Mucosa of rectum (tissue), 2 donors: Measurements from ENCODE around the gene OPN5.

Experiments used
- H3K27ac ChIP-seq, 2 donors: one replicate each; pipeline ENCODE4 v1.7.0; 2013; ENCODE audit warnings: inconsistent platforms in 2 of 2, low read depth in 2 of 2, low read length in 2 of 2
- H3K27me3 ChIP-seq, 2 donors: one replicate each; pipeline ENCODE4 v1.7.0; 2013; ENCODE audit warnings: low read length in 2 of 2; ENCODE audit not compliant: control insufficient read depth in 2 of 2, insufficient read depth in 2 of 2
- H3K36me3 ChIP-seq, 2 donors: one replicate each; pipeline ENCODE4 v1.7.0; 2013; ENCODE audit warnings: low read length in 2 of 2; ENCODE audit not compliant: control insufficient read depth in 2 of 2, insufficient read depth in 2 of 2
- H3K4me1 ChIP-seq, 2 donors: one replicate each; pipeline ENCODE4 v1.7.0; 2013; ENCODE audit warnings: low read length in 2 of 2, mild to moderate bottlenecking in 1 of 2; ENCODE audit not compliant: control insufficient read depth in 2 of 2, insufficient read depth in 2 of 2
- H3K4me3 ChIP-seq, 2 donors: one replicate each; pipeline ENCODE4 v1.7.0; 2013; ENCODE audit warnings: low read length in 2 of 2
- H3K9ac ChIP-seq, 2 donors: one replicate each; pipeline ENCODE4 v1.7.0; 2013; ENCODE audit warnings: low read length in 2 of 2, low read depth in 1 of 2, mild to moderate bottlenecking in 1 of 2
- H3K9me3 ChIP-seq, 2 donors: one replicate each; pipeline ENCODE4 v1.7.0; 2013; ENCODE audit warnings: low read length in 2 of 2; ENCODE audit not compliant: control insufficient read depth in 2 of 2
- donor health status: healthy.
- donor health status: Normal muscosa, but diverticular disease.

OPN5 gene

DNA sequence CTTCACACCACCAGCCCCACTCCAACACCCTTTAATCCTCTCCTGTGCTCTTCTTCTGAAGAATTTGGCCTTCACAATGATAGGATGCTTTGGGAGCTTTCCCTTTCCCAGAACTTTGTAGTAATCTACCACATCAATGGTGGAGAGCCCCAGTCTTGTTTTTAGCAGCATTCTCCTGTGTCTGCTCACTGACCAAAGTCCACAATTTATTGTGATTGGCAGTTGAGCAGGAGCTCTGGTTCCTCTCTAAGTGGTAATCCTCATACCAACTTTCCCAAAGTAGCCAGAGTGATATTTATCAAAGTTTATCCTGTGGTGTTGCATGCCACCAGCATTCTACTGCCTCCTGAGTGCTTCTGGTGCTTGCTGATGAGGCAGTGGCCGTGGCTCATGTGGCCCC, 29.0 kb upstream of the OPN5 start:
- Histone ChIP-seq H3K36me3 (no peaks in the 10 kb centered on the region), H3K27me3 (no peaks in the 10 kb centered on the region), H3K9me3 (no peaks in the 10 kb centered on the region), H3K4me3 (no peak overlapping the region), H3K9ac (no peak overlapping the region), H3K27ac (no peak overlapping the region), H3K4me1 (no peaks in the 10 kb centered on the region)

DNA sequence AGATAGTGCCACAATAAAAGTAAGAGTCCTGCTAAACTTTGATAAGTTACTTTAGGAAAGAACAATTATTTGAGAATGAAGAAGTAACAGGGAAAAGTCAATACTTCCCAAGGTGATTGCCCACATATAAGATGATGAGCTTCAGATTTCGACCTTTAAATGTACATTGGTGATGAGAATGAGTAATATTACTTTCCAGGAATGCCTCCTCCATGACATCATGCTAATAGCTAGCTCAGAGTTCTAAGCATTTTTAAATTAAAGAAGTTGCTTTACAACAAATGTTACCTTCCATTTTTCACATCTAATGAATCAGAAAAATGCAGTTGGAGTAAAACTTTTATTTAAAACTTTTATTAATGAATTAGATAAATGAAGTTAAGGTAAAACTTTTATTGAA, 22.5 kb upstream of the OPN5 start:
- Histone ChIP-seq H3K9me3 (no peaks in the 10 kb centered on the region), H3K4me1 (no peaks in the 10 kb centered on the region), H3K27me3 (no peaks in the 10 kb centered on the region), H3K4me3 (no peak overlapping the region), H3K27ac (no peak overlapping the region), H3K36me3 (no peaks in the 10 kb centered on the region), H3K9ac (no peak overlapping the region)

DNA sequence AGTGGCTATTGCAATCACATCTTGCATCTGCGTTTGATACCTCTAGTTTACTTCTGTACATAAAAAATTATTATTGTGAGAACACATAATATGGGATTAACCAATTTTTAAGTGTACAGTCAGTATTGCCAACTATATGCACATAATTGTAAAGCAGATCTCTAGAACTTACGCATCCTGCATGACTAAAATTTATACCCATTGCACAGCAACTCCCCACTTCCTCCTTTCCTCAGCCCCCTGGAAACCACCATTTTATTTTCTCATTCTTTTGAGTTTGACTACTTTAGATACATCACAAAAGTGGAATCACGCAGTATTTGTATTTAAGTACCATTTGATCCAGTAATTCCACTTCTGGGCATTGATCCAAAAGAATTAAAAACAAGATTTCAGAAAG, 19.3 kb upstream of the OPN5 start:
- H3K4me1 ChIP-seq, result no peaks in the 10 kb centered on the region
- H3K4me3 ChIP-seq, result no peak overlapping the region
- no peaks in the 10 kb centered on the region for H3K27me3 ChIP-seq
- no peak overlapping the region for H3K9ac ChIP-seq
- H3K27ac ChIP-seq, result no peak overlapping the region
- H3K9me3 ChIP-seq, result no peaks in the 10 kb centered on the region
- no peaks in the 10 kb centered on the region for H3K36me3 ChIP-seq

DNA sequence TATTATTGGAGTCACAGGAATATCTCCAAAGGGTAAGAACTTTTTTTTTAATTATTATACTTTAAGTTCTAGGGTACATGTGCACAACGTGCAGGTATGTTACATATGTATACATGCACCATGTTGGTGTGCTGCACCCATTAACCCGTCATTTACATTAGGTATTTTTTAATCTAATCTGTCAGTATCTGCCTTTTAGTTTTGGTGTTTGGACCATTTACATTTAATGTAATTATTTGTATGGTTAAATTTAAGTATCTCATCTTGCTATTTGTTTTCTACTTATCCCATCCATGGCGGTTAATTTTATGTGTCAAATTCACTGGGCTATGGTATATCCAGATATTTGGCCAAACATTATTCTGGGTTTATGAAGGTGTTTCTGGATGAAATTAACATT, 15.4 kb upstream of the OPN5 start:
- Histone ChIP-seq H3K36me3 (no peaks in the 10 kb centered on the region), H3K27ac (no peak overlapping the region), H3K9ac (no peak overlapping the region), H3K27me3 (no peaks in the 10 kb centered on the region), H3K4me3 (no peak overlapping the region), H3K4me1 (no peaks in the 10 kb centered on the region), H3K9me3 (no peaks in the 10 kb centered on the region)

DNA sequence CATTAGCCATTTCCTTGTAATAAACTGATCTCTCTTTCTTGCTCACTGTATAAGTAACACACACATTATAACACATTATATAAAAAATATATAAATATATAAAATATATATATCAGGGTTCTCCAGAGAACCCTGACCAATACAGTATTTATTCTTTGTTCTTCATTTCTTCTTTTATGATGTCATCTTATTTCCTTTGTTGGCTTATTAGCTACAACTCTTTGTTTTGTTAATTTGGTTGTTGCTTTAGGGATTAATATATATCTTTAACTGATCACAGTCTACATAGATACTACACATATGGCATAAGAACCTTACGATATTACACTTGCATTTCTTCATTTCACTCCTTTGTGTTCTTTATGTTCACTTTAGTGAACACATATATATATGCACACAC, 14.7 kb upstream of the OPN5 start:
- H3K27me3 ChIP-seq, result no peaks in the 10 kb centered on the region
- no peak overlapping the region for H3K27ac ChIP-seq
- no peaks in the 10 kb centered on the region for H3K4me1 ChIP-seq
- no peaks in the 10 kb centered on the region for H3K9me3 ChIP-seq
- H3K9ac ChIP-seq, result no peak overlapping the region
- H3K36me3 ChIP-seq, result no peaks in the 10 kb centered on the region
- no peak overlapping the region for H3K4me3 ChIP-seq

DNA sequence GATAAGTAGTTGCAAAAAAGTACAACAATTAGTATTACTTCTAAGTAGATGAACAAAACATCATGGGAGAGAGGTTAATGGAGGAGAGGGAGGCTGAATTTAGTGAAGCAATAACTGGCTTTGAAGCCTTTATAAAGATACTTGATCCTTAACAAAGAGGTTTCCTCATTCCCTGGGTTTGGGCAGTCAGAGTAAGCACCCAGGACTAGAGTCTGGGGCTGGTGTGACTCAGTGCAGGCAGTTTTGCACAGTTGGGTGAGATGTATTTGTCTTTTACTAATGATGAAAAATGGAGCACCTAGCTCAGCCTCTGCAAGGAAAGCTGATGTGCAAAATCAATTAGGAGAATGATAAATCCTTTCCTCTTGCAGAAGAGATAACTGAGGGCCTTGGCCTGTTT, 11.8 kb upstream of the OPN5 start:
- no peak overlapping the region for H3K9ac ChIP-seq
- no peaks in the 10 kb centered on the region for H3K9me3 ChIP-seq
- H3K36me3 ChIP-seq, result no peaks in the 10 kb centered on the region
- no peaks in the 10 kb centered on the region for H3K27me3 ChIP-seq
- no peak overlapping the region for H3K27ac ChIP-seq
- no peaks in the 10 kb centered on the region for H3K4me1 ChIP-seq
- no peak overlapping the region for H3K4me3 ChIP-seq

DNA sequence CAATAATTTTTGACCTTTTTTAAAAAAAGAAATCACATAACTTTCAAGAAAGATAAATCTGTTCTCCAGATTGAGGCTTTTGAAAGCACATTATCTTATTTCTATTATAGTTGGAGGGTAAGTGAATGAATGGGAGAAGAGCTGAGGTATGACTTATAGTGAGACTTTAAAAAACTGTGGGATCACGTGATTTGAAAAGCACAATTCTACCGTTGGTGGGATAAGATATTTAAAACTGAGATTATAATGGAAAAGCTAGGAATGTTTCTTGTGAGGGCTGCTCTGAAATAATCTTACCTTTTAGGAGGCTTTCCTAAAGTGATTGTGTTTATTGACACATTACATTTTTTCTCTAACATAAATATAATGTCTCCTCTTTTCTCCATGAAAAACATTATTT, 9.5 kb upstream of the OPN5 start:
- H3K4me1 ChIP-seq, result no peaks in the 10 kb centered on the region
- H3K27ac ChIP-seq, result no peak overlapping the region
- no peak overlapping the region for H3K4me3 ChIP-seq
- H3K36me3 ChIP-seq, result no peaks in the 10 kb centered on the region
- no peaks in the 10 kb centered on the region for H3K27me3 ChIP-seq
- no peak overlapping the region for H3K9ac ChIP-seq
- no peaks in the 10 kb centered on the region for H3K9me3 ChIP-seq

DNA sequence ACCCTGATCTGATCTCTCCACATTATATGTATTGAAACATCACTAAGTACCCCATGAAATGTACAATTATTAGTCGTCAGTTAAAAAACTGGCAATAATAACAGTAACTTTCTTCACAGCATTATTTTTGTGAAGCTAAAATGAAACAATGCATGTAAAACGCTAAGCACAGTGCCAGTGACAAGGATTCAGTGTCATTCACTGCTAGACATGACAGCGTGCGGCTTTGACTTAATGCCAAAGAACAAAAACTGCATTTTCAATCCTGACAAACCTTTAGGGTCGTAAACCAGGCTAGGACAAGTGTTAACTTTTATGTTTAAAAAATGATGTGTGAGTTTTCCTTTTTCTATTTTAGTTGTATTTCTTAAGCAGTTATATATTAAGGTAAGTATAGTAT, 8.8 kb upstream of the OPN5 start:
- Histone ChIP-seq H3K9ac (no peak overlapping the region), H3K4me1 (no peaks in the 10 kb centered on the region)

DNA sequence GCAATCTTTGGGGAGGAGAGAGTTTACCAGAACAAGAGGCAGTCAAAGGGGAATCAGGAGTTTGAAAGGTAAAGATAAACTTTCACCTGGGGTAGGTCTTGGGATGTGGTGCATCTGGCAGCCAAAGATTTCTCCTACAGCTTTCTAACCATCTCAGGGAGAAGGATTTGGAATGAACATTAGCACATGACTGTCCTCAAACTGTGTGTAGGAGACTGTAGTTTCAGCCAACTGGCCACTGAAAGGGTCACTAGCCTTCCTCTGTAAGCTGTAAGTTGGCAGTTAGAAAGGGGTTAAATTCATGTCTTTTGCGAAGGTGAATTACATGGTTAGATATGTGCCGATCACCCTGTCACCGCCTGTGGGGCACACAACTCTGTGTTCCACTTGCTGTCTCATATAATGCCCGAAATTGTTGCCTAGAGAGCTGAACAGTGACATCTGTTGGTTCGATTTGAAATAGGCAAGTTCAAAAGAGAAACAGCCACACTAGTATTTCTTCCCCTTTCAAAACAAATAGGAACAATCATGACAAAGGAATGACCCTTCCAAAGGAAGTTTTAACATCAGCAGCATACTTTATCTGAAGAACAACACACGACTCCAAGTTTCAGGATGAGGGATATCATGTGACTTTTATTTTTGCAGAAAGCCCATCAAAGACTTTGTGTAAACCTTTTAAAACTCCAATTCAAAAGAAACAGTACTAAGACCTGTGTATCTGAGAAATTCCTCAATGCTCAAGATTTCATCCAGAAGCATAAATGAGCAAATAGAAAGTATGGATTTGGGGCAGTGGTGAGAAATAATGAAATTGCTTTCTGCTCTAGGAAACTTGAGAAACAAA, 1.1 kb upstream of the OPN5 start:
- Histone ChIP-seq H3K9ac (no peak overlapping the region), H3K4me3 (peak overlapping the region in 1 of 2 donors; percentile 41), H3K27ac (no peak overlapping the region)

More for the DNA sequence above, 8.8 kb upstream of the OPN5 start:
- Histone ChIP-seq H3K27me3 (no peaks in the 10 kb centered on the region), H3K9me3 (no peaks in the 10 kb centered on the region), H3K36me3 (no peaks in the 10 kb centered on the region), H3K4me3 (no peak overlapping the region), H3K27ac (no peak overlapping the region)

DNA sequence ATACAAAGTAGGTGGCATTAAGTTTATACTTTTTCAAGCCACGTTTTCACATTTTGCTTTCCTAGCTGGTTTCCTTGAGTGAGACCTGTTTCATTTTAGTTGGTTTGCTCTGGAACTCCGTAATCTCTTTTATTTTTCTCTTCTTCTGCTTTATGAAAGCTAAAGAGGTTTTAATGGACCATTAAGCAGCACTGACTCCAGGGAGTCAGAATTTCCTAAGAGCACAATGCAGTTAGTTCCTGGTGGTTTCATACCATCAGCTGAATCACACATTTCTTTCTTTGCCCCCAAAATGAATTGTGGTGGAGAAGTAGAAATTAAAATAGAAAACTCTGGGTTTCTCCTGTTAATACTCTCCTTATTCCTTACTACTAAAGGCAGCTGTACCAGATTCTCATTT, 3.4 kb downstream of the OPN5 start:
- H3K27ac ChIP-seq, result no peak overlapping the region
- H3K9me3 ChIP-seq, result no peaks in the 10 kb centered on the region
- H3K27me3 ChIP-seq, result peaks cover 0 to 2% of the 10 kb centered on the region in 2 donors
- H3K4me1 ChIP-seq, result peaks cover 0 to 2% of the 10 kb centered on the region in 2 donors
- H3K4me3 ChIP-seq, result no peak overlapping the region
- no peak overlapping the region for H3K9ac ChIP-seq
- H3K36me3 ChIP-seq, result no peaks in the 10 kb centered on the region

More for the DNA sequence above, 1.1 kb upstream of the OPN5 start:
- H3K9me3 ChIP-seq, result no peaks in the 10 kb centered on the region
- H3K27me3 ChIP-seq, result peaks cover 0 to under 1% of the 10 kb centered on the region in 2 donors
- H3K4me1 ChIP-seq, result no peaks in the 10 kb centered on the region
- no peaks in the 10 kb centered on the region for H3K36me3 ChIP-seq
